UCSD-AML1 (cell line): Measurements from ENCODE around the gene KCNC2.
A peak's percentile ranks its signal among the peaks of the same experiment; 100 is the strongest.

Experiments used
- DNase-seq: peaks from one replicate; lab custom pipeline; 2025; ENCODE audit not compliant: unreplicated experiment; lab: John Stamatoyannopoulos, UW

The KCNC2 gene

DNA sequence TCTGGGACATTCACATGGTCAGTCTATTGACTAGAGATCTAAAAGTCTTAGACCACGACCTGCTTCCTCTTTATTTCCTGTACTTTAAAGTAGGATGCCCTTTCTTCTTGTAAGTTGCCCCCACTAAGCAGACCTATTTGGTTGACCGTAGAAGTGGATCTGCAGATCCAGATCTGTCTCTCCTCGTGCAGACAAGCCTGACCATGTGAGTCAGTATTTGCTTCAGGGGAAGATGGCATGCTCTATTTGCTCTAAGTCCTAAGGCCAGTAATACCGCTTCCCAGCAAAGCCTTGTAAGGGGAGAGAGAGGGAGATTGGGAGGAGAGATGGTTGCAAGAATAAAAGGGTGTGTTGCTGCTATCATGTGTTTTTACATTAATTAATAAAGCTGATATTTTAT, 46.8 kb downstream of the KCNC2 start:
- no peak for DNase-seq

DNA sequence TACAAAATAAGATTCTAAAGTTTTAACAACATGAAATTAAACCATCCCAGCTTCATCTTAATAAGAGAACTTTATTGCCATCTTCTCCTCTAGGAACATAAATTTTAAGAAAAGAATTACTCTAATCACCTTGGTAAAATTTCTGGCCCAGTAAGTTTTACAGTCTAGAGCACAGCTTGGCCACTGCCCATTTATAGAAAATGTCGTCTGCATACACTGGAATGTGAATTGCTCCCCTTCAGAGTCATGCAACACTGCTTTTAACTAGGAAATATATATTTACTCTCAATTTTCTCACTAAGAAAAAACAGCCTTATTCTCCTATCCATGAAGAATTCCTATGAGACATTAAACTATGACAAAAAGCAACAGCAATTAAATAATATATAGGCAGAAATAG, 48.2 kb downstream of the KCNC2 start:
- DNase-seq, result no peak

DNA sequence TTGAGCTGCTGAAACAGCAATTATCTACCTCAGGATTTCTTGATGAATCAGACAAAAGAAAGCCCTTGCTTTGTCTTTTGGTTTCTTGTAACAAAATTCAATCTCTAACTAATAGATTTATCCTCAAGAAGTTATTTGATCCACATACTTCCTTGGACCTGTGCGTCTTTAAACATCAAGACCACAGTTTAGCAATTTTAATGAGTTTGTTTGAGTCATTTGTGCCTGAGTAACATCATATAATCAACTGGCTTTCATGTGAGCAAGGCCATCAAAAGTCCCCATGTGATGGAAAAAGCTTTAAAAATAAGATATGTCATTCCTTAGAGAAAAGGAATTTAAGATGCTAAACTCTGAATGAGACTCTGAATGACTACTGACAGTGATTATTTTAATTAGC, 52.3 kb downstream of the KCNC2 start:
- DNase-seq, result no peak

GRCh38 chr12:75155962-75156361, 53.7 kb downstream of the KCNC2 start:
- DNase-seq, result no peak

- no peak for DNase-seq
Measured at GRCh38 chr12:75154388-75154787, 55.3 kb downstream of the KCNC2 start.

GRCh38 chr12:75139196-75139595, 70.4 kb downstream of the KCNC2 start:
- no peak for DNase-seq

DNA sequence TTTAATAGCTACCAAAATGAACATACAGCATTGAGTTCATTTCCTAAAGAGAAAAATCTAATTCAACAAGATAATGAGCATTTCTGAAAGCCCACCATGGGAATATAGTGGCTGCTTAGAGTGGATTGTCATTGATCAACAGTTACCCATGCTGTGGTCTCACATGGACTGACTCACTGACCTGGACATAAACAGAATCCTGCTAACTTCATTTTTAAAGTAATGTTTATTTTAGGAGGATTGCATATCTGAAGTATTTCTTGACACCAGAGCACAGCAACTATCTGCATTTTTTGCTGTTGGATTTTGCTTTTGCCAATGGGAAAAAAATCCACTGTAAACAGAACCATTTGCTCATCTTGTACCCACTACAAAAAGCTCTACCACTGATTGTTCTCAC, 71.7 kb downstream of the KCNC2 start:
- no peak for DNase-seq

GRCh38 chr12:75135026-75135425, 74.6 kb downstream of the KCNC2 start:
- DNase-seq, result no peak

DNA sequence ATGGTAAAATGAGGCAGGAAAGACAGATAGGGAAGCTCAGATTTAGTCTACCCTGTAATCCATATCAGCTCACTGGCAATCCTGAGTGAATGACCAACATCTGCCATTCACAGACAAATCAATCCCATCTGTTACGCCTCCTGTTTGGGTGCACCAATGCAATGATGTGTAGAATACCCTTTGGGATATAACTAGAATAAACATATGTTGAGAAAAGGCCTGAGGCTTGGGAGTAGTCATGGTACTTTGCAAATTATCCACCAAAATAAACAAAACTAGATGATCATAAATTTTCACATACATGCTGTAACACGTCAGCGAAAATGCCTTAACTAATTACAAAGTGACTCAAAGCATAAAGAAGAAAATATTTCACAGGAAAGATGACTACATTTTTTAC, 78.8 kb downstream of the KCNC2 start:
- no peak for DNase-seq

DNA sequence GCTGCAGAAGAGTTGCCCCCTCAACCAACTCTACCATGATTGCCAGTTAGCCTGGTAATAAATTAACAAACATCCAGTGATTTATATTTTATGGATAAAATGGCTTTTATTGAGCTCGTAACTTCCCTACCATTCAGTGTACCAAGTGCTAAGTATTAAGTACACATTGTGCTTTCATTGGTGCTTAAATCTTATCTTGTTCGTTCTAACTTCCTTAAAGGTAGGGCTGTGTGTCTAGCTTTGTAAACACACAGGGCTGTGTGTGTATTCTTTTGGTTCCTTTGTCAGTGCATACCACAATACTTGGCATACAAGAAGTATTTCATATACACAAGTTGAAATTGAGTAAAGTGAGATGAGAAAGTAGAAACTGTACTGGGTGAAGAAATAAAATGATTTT, 80.4 kb downstream of the KCNC2 start:
- DNase-seq, result no peak

DNA sequence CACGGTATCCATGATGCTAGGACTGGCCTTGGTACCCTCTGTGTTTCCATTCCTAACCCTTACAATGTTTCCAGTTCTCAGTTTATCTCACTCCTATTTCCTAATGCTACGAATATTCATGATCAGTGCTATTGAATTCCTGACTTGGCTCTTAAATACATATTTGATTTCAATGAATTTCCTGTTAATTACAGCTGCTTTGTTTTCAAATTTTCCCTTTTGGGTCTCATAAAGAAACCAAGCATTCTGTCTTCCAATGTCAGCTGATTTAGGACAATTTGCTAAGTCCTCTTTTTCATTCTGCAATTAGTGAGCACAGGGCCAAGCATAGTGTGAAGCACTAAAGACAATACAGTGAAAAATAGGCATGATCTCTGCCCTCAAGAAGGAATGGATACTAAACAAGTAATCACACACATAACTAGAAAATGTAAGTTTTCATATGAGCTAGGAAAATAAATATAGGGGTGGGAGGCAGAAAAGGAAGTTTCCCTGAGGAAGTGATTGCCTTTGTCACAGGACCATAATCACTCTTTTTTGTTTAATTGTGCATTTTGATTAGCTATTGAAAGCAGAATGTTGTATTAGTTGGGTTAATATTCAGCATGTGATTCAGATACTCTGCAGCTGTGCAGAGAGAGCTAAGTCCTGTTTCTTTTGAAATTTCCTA, 88.5 kb downstream of the KCNC2 start:
- no peak for DNase-seq

DNA sequence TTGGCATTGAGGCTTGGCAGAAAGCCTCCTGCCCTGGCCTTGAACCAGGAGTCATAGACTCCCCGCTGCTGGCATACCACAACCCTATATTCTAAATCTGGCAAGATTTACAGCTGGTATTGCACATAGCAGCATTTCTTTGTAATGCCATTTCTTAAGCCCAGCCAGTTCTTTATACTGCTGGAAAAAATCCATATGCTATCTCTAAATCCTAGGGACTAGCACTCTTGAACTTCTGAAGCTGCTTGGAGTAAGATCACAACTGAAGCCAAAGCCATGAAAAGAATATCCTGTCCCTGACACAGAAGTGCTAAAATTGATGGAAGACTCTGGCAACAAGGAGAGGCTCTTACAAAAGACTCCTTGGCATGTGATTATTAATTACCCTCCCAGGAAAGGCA, 89.3 kb downstream of the KCNC2 start:
- no peak for DNase-seq

DNA sequence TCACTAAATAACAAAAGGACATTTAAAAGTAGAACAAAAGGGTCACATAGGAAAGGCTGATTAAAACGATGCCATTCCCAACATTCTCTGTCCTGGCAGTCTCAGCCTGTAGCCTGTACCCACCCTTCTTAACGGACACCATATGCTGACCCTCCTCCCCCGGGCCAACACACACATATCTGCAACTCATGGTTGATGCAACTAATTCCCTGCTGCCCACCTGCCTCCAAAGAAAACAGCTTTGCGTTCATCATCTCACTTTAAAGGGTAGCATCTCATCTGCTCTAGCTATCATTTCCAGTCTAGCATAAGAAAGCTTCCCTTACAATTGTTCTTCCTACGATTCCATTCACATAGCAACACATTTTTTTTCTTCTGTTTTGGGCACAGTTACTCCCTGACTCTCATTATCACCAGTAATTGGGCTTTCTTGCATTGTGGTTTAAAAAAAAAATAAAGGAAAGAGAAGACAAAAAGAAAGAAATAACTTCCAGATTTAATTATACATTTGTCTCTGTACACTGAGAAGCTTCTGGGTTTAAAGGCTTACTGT, 92.9 kb downstream of the KCNC2 start:
- no peak for DNase-seq

DNA sequence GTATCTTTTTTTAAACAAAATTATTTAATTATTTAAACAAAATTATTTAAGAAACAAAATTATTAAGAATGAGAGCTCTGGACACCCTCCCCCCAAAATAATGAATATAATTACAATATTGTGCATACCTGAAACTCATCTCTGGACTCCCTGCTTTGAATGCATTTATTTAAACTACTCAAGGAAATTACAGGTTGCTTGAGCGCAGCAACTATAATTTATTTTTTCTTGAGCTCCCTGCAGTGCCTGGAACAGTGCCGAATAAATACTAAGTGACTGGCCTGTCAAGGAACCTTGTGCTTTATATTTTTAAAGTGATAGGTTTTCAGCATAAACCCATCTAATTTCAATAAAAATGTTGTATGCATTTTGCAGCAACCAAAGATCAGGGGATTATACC, 93.9 kb downstream of the KCNC2 start:
- DNase-seq, result no peak

DNA sequence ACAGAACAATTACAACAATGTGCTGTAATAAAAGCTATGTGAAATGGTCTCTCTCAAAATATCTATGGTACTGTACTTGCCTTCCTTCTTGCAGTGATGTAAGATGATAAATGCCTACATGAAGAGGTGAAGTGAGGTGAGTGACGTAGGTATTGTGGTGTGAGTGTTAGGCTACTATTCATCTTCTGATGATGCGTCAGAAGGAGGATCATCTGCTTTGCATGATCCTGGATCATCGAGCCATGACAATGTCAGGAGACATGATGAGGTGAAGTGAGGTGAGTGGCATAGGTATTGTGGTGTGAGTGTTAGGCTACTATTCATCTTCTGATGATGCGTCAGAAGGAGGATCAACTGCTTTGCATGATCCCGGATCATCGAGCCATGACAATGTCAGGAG, 105.8 kb downstream of the KCNC2 start:
- no peak for DNase-seq

DNA sequence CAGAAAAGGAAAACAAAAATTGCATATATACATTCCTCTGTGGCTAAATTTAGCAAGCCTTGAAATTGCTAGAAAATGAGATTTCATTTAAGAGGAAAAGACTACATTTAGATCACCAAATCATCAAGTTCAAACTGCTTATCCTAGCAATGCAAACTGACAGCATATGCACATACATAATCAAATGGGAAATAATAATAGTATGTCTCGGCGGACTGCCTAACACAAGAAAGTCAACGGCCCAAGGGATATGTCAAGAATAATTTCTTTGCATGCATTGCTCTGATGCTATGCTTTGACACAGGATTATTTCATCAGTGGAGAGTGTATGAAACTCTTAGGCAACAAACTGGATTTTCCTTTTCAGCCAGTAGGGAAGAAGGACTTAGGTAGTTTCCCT, 107.9 kb downstream of the KCNC2 start:
- DNase-seq, result no peak

DNA sequence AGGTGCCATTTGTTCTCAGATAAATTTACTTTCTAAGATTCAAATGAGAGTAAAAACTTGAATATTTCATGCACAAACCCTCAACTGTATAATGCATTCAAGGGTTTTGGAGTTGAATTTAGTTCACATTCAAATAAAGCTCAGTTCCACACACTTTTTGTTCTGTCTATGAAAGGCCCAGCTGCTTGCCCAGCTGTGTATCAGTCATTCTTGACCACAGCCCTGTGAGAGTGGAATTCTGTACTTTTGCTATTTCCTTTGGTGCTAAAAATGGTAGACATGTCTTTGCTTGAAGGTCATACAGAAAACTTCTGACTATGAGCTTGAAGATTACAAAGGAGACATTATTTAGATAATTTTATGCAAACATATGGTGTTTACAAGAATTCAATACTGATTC, 110.4 kb downstream of the KCNC2 start:
- DNase-seq, result no peak

DNA sequence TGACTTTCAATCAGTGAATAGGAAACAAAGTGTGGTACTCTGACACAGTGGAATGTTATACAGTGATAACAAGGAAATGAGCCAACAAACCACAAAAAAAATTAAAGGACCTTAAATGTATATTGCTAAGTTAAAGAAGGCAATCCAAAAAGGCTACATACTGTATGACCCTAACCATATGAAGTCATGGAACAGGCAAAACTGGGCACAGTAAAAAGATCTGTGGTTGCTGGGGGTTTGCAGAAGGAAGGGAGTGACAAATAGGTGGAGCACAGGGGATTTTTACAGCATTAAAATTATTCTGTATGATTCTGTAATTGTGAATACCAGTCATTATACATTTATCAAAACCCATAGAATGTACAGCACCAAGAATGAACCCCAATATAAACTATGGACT, 112.6 kb downstream of the KCNC2 start:
- no peak for DNase-seq

DNA sequence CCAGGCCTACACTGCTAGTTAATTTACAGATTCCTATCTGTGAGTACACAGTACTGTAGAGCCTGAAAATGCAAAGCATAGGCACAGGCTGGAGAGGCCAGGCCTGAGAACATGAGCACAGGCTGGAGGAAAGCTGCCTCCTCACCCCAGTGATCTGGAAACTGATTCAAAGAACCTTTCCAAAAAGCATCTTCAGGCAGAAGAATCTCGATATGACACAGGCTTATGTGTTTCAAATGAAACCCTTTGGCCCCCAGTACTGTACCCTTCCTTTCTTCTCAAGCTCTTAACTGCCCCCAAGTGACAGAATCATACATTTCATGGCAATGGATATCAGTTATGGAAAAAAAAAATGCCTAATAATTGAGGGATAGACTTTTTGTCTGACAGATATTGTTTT, 122.0 kb downstream of the KCNC2 start:
- DNase-seq, result peak; percentile 0

GRCh38 chr12:75086091-75087038, 123.3 kb downstream of the KCNC2 start:
- DNase-seq, result no peak

- no peak for DNase-seq
Measured at GRCh38 chr12:75081305-75081704, 128.3 kb downstream of the KCNC2 start.

DNA sequence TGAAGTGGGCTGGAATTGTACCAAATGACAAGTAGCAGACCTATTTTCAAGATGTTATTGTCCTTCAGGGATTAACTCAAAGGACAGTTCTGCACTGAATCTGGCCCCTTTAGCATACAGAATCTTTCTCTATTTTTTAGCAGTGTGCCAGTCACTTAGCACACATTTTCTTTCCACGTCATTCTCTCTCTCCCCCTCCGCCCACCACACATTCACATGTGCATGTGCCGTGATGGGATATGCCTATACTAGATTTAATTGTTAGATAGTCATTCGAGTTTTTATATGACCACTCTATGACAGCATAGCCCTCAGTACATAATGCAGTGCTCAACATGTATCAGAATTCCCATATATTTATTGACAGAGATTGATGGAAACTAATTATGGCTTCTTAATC, 129.1 kb downstream of the KCNC2 start:
- no peak for DNase-seq
